GM23338 (cell line): ENCODE data around the gene FAM163A. TPM values are rescaled to one million over a fixed set of nuclear protein-coding genes. Genes with fewer than 3 reads are reported as not detected.

Experiments used
- ATAC-seq: fragments of 200-7000 bp; cut with Tn5 transposase; 3 replicates; pipeline ENCODE4 v1.9.1; 2020
- DNase-seq: peaks from one replicate; pipeline ENCODE4 v3.0.0-alpha.2; 2015; ENCODE audit warnings: low spot score
- H2AFZ ChIP-seq: fragments of 200-600 bp; sonication (generic); 2 replicates; pipeline ENCODE4 v1.8.0; 2016; ENCODE audit warnings: antibody characterized with exemption, mild to moderate bottlenecking, moderate library complexity
- H3F3A ChIP-seq: fragments of 200-600 bp; sonication (generic); replicated peaks from 2 replicates; pipeline ENCODE4 v1.8.0; 2017; ENCODE audit warnings: antibody characterized with exemption, mixed run types, low read depth
- H3K27ac ChIP-seq: fragments of 200-600 bp; sonication (generic); 2 replicates; pipeline ENCODE4 v1.6.1; 2016; ENCODE audit warnings: low read depth
- H3K27me3 ChIP-seq: fragments of 200-600 bp; sonication (generic); 2 replicates; pipeline ENCODE4 v1.8.0; 2016; ENCODE audit warnings: mild to moderate bottlenecking, mixed run types, moderate library complexity; ENCODE audit not compliant: insufficient read depth
- H3K36me3 ChIP-seq: fragments of 200-600 bp; sonication (generic); 2 replicates; pipeline ENCODE4 v1.8.0; 2016; ENCODE audit warnings: mild to moderate bottlenecking; ENCODE audit not compliant: insufficient read depth
- H3K4me1 ChIP-seq: fragments of 200-600 bp; sonication (generic); 2 replicates; pipeline ENCODE4 v1.8.0; 2016; ENCODE audit warnings: mild to moderate bottlenecking, moderate library complexity; ENCODE audit not compliant: insufficient read depth
- H3K4me2 ChIP-seq: fragments of 200-600 bp; sonication (generic); 2 replicates; pipeline ENCODE4 v1.7.1; 2017; ENCODE audit warnings: mixed run types
- H3K4me3 ChIP-seq: fragments of 200-600 bp; sonication (generic); 2 replicates; pipeline ENCODE4 v1.6.1; 2016; ENCODE audit warnings: mixed run types
- H3K79me2 ChIP-seq: fragments of 200-600 bp; sonication (generic); replicated peaks from 2 replicates; pipeline ENCODE4 v1.8.0; 2017; ENCODE audit warnings: mild to moderate bottlenecking; ENCODE audit not compliant: insufficient read depth
- H3K9me2 ChIP-seq: fragments of 200-600 bp; sonication (generic); 2 replicates; pipeline ENCODE4 v1.8.0; 2017; ENCODE audit not compliant: insufficient read depth
- H4K20me1 ChIP-seq: fragments of 200-600 bp; sonication (generic); replicated peaks from 2 replicates; pipeline ENCODE4 v1.8.0; 2017; ENCODE audit warnings: mild to moderate bottlenecking; ENCODE audit not compliant: insufficient read depth
- H3K27ac Mint-ChIP-seq: 2 replicates; pipeline ENCODE4 v1.8.0; 2020; ENCODE audit warnings: inconsistent platforms, mild to moderate bottlenecking, moderate library complexity, mixed read lengths
- H3K27me3 Mint-ChIP-seq: 3 replicates; pipeline ENCODE4 v1.8.0; 2022; ENCODE audit warnings: low read depth, mild to moderate bottlenecking, moderate library complexity, mixed read lengths, inconsistent platforms; ENCODE audit not compliant: insufficient read depth, poor library complexity
- H3K36me3 Mint-ChIP-seq: 3 replicates; pipeline ENCODE4 v1.8.0; 2021; ENCODE audit warnings: low read depth, mild to moderate bottlenecking, inconsistent platforms, moderate library complexity, mixed read lengths
- H3K4me1 Mint-ChIP-seq: 3 replicates; pipeline ENCODE4 v1.8.0; 2020; ENCODE audit warnings: mild to moderate bottlenecking, inconsistent platforms, mixed read lengths
- H3K4me3 Mint-ChIP-seq: 3 replicates; pipeline ENCODE4 v1.8.0; 2021; ENCODE audit warnings: moderate library complexity, mild to moderate bottlenecking, inconsistent platforms, mixed read lengths
- H3K9me3 Mint-ChIP-seq: 3 replicates; pipeline ENCODE4 v1.8.0; 2020; ENCODE audit warnings: moderate library complexity, mild to moderate bottlenecking, inconsistent platforms, mixed read lengths
- EZH2 ChIP-seq: fragments of 200-600 bp; sonication (generic); IDR thresholded peaks from one replicate; pipeline ENCODE4 v1.8.0; 2017; ENCODE audit warnings: antibody characterized with exemption, mild to moderate bottlenecking, low read depth; ENCODE audit not compliant: unreplicated experiment
- STAT1 ChIP-seq: IDR thresholded peaks from one replicate; pipeline ENCODE4 v1.6.1; 2016; ENCODE audit warnings: antibody characterized with exemption; ENCODE audit not compliant: unreplicated experiment
- ZNF331 ChIP-seq: fragments of 250-450 bp; sonication (Bioruptor Pico); IDR thresholded peaks from 2 replicates; pipeline ENCODE4 v1.5.0; 2020; ENCODE audit warnings: low read depth, mild to moderate bottlenecking, moderate library complexity
- polyA plus RNA-seq: library from polyadenylated mRNA; unstranded; fragments of >200 nt; fragmentation: Nextera tagmentation; extraction: Ambion mirVana; gene quantifications from 2 replicates; pipeline ENCODE4 v1.2.1, GENCODE V29; 2016
- total RNA-seq: library from RNA; depleted of rRNA; stranded (reverse); fragments of >200 nt; shearing (Covaris generic); gene quantifications from 2 replicates; pipeline ENCODE4 v1.2.3, GENCODE V29; 2014
- TF ChIP-seq, protein P1 (sequence below): IDR thresholded peaks from one replicate; pipeline ENCODE4 v1.6.1; 2018; ENCODE audit warnings: antibody characterized with exemption; ENCODE audit not compliant: unreplicated experiment
- TF ChIP-seq, protein P2 (sequence below), 2 experiments: fragments of 200-600 bp in 1 of 2; sonication (generic) in 1 of 2; conservative IDR thresholded peaks; 2 replicates each; pipeline versions ENCODE4 v1.5.1 to v1.6.1; 2016 to 2017; ENCODE audit warnings: antibody characterized with exemption in 2 of 2, low read depth in 2 of 2, mild to moderate bottlenecking in 2 of 2, moderate library complexity in 1 of 2
- TF ChIP-seq, protein P3 (sequence below): IDR thresholded peaks from 2 replicates; pipeline ENCODE4 v1.6.1; 2016; ENCODE audit warnings: antibody characterized with exemption
- TF ChIP-seq, protein P4 (sequence below): fragments of 250-450 bp; sonication (Bioruptor Pico); IDR thresholded peaks from 2 replicates; pipeline ENCODE4 v1.5.0; 2020; ENCODE audit warnings: mild to moderate bottlenecking, moderate library complexity

Gene FAM163A
- total and polyA plus RNA-seq, 2 experiments from 2014 or later = not detected

DNA sequence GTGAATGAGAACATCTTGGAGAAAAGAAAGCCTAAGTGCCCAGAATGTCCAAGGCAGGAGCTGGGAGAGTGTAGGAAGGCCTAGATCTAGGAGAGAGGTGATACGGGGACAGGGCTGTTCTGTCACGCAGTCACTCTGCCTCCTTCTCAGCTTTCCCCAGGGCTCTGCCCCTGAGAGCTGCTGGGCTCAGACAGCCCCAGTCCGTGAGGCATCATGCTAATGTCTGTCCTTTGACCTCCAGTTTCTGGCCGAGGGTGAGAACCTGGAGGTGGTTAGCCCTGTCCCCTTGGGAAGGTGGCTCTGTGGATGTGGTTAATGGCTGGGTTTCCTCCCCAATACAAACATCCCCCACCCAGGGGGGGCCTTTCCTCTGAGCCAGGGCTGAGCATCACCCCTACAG, 63.2 kb downstream of the FAM163A start:
- no peaks in the 10 kb centered on the region for H3K36me3 ChIP-seq
- TF ChIP-seq EZH2 (no peak), ZNF331 (CRISPR knock-in tag) (no peak)
- TF ChIP-seq, protein P1, sequence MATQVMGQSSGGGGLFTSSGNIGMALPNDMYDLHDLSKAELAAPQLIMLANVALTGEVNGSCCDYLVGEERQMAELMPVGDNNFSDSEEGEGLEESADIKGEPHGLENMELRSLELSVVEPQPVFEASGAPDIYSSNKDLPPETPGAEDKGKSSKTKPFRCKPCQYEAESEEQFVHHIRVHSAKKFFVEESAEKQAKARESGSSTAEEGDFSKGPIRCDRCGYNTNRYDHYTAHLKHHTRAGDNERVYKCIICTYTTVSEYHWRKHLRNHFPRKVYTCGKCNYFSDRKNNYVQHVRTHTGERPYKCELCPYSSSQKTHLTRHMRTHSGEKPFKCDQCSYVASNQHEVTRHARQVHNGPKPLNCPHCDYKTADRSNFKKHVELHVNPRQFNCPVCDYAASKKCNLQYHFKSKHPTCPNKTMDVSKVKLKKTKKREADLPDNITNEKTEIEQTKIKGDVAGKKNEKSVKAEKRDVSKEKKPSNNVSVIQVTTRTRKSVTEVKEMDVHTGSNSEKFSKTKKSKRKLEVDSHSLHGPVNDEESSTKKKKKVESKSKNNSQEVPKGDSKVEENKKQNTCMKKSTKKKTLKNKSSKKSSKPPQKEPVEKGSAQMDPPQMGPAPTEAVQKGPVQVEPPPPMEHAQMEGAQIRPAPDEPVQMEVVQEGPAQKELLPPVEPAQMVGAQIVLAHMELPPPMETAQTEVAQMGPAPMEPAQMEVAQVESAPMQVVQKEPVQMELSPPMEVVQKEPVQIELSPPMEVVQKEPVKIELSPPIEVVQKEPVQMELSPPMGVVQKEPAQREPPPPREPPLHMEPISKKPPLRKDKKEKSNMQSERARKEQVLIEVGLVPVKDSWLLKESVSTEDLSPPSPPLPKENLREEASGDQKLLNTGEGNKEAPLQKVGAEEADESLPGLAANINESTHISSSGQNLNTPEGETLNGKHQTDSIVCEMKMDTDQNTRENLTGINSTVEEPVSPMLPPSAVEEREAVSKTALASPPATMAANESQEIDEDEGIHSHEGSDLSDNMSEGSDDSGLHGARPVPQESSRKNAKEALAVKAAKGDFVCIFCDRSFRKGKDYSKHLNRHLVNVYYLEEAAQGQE = no peak
- TF ChIP-seq, protein P2, sequence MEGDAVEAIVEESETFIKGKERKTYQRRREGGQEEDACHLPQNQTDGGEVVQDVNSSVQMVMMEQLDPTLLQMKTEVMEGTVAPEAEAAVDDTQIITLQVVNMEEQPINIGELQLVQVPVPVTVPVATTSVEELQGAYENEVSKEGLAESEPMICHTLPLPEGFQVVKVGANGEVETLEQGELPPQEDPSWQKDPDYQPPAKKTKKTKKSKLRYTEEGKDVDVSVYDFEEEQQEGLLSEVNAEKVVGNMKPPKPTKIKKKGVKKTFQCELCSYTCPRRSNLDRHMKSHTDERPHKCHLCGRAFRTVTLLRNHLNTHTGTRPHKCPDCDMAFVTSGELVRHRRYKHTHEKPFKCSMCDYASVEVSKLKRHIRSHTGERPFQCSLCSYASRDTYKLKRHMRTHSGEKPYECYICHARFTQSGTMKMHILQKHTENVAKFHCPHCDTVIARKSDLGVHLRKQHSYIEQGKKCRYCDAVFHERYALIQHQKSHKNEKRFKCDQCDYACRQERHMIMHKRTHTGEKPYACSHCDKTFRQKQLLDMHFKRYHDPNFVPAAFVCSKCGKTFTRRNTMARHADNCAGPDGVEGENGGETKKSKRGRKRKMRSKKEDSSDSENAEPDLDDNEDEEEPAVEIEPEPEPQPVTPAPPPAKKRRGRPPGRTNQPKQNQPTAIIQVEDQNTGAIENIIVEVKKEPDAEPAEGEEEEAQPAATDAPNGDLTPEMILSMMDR (conservative IDR thresholded peaks at IDR 0.05; ENCODE audit: low read depth in 2 of 2) = no peak
- no peaks in the 10 kb centered on the region for H4K20me1 ChIP-seq
- H3K9me3 Mint-ChIP-seq = no peaks in the 10 kb centered on the region
- no peak overlapping the region for H2AFZ ChIP-seq
- no peaks in the 10 kb centered on the region for H3K9me2 ChIP-seq
- no peaks in the 10 kb centered on the region for H3F3A ChIP-seq
- no peaks in the 10 kb centered on the region for H3K27me3 ChIP-seq
- H3K4me1 ChIP-seq = no peaks in the 10 kb centered on the region
- H3K4me2 ChIP-seq = no peak overlapping the region
- no peak overlapping the region for H3K27ac Mint-ChIP-seq
- H3K27me3 Mint-ChIP-seq = peaks cover 7% of the 10 kb centered on the region
- no peaks in the 10 kb centered on the region for H3K36me3 Mint-ChIP-seq
- H3K27ac ChIP-seq = no peak overlapping the region
- no peak for DNase-seq
- no peak for ATAC-seq
- H3K79me2 ChIP-seq = no peaks in the 10 kb centered on the region
- no peak overlapping the region for H3K4me3 Mint-ChIP-seq
- H3K4me1 Mint-ChIP-seq = no peaks in the 10 kb centered on the region; the same call in 2 of the 3 replicates
- no peak overlapping the region for H3K4me3 ChIP-seq

DNA sequence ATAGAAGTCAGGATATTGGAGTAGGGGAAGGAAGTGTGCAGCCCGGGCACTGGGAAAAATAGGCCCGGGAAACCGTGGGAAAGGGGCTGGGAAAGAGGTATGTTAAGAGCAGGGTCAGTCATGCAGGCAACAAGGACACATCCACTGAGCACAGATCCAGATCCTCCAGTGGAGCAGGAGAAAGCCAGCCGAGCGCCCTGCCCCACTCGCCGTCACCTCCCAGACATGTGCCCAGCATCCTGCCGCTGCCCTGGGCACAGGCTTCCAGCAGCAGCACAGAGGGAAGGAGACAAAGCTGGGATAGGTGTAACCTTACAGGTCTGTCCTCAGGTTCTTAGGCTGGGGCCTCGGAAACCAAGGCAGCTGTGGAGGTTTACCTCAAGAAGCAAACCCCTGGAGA, 64.2 kb downstream of the FAM163A start:
- no peak for ATAC-seq
- H3K27ac ChIP-seq = no peak overlapping the region
- TF ChIP-seq ZNF331 (CRISPR knock-in tag) (no peak), STAT1 (no peak)
- TF ChIP-seq, protein P3, sequence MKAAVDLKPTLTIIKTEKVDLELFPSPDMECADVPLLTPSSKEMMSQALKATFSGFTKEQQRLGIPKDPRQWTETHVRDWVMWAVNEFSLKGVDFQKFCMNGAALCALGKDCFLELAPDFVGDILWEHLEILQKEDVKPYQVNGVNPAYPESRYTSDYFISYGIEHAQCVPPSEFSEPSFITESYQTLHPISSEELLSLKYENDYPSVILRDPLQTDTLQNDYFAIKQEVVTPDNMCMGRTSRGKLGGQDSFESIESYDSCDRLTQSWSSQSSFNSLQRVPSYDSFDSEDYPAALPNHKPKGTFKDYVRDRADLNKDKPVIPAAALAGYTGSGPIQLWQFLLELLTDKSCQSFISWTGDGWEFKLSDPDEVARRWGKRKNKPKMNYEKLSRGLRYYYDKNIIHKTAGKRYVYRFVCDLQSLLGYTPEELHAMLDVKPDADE = no peak
- TF ChIP-seq, protein P4, sequence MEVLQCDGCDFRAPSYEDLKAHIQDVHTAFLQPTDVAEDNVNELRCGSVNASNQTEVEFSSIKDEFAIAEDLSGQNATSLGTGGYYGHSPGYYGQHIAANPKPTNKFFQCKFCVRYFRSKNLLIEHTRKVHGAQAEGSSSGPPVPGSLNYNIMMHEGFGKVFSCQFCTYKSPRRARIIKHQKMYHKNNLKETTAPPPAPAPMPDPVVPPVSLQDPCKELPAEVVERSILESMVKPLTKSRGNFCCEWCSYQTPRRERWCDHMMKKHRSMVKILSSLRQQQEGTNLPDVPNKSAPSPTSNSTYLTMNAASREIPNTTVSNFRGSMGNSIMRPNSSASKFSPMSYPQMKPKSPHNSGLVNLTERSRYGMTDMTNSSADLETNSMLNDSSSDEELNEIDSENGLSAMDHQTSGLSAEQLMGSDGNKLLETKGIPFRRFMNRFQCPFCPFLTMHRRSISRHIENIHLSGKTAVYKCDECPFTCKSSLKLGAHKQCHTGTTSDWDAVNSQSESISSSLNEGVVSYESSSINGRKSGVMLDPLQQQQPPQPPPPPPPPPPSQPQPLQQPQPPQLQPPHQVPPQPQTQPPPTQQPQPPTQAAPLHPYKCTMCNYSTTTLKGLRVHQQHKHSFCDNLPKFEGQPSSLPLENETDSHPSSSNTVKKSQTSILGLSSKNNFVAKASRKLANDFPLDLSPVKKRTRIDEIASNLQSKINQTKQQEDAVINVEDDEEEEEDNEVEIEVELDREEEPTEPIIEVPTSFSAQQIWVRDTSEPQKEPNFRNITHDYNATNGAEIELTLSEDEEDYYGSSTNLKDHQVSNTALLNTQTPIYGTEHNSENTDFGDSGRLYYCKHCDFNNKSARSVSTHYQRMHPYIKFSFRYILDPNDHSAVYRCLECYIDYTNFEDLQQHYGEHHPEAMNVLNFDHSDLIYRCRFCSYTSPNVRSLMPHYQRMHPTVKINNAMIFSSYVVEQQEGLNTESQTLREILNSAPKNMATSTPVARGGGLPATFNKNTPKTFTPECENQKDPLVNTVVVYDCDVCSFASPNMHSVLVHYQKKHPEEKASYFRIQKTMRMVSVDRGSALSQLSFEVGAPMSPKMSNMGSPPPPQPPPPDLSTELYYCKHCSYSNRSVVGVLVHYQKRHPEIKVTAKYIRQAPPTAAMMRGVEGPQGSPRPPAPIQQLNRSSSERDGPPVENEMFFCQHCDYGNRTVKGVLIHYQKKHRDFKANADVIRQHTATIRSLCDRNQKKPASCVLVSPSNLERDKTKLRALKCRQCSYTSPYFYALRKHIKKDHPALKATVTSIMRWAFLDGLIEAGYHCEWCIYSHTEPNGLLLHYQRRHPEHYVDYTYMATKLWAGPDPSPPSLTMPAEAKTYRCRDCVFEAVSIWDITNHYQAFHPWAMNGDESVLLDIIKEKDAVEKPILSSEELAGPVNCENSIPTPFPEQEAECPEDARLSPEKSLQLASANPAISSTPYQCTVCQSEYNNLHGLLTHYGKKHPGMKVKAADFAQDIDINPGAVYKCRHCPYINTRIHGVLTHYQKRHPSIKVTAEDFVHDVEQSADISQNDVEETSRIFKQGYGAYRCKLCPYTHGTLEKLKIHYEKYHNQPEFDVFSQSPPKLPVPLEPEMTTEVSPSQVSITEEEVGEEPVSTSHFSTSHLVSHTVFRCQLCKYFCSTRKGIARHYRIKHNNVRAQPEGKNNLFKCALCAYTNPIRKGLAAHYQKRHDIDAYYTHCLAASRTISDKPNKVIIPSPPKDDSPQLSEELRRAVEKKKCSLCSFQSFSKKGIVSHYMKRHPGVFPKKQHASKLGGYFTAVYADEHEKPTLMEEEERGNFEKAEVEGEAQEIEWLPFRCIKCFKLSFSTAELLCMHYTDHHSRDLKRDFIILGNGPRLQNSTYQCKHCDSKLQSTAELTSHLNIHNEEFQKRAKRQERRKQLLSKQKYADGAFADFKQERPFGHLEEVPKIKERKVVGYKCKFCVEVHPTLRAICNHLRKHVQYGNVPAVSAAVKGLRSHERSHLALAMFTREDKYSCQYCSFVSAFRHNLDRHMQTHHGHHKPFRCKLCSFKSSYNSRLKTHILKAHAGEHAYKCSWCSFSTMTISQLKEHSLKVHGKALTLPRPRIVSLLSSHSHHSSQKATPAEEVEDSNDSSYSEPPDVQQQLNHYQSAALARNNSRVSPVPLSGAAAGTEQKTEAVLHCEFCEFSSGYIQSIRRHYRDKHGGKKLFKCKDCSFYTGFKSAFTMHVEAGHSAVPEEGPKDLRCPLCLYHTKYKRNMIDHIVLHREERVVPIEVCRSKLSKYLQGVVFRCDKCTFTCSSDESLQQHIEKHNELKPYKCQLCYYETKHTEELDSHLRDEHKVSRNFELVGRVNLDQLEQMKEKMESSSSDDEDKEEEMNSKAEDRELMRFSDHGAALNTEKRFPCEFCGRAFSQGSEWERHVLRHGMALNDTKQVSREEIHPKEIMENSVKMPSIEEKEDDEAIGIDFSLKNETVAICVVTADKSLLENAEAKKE (CRISPR knock-in tag) = no peak

More for the DNA sequence above, 64.2 kb downstream of the FAM163A start:
- Histone ChIP-seq H3K4me1 (no peaks in the 10 kb centered on the region), H3F3A (no peaks in the 10 kb centered on the region), H3K36me3 (no peaks in the 10 kb centered on the region), H4K20me1 (no peaks in the 10 kb centered on the region), H3K4me2 (no peak overlapping the region), H2AFZ (no peak overlapping the region), H3K9me2 (no peaks in the 10 kb centered on the region), H3K79me2 (no peaks in the 10 kb centered on the region), H3K4me3 (no peak overlapping the region), H3K27me3 (no peaks in the 10 kb centered on the region)
- Mint-ChIP-seq H3K36me3 (no peaks in the 10 kb centered on the region), H3K27me3 (peaks cover 12% of the 10 kb centered on the region), H3K4me3 (no peak overlapping the region), H3K4me1 (no peaks in the 10 kb centered on the region; the same call in 2 of the 3 replicates), H3K9me3 (no peaks in the 10 kb centered on the region), H3K27ac (no peak overlapping the region)
- no peak for DNase-seq
